Activated CD4-positive, alpha-beta T cell treated with anti-CD3 and anti-CD28 coated beads, Interleukin-2, Interleukin-6, amounts not matched to agents 100 ng/mL and 50 ng/mL, durations not matched to agents 16 hours and 8 hours (primary cell): ENCODE measurements around the gene NOL3.
"Not testable (repeated sequence)": the region's sequence is repeated elsewhere in the genome, so short reads cannot be mapped to it uniquely, and the experiment has no call there.

Experiments used
- DNase-seq: peaks from one replicate; pipeline ENCODE4 v3.0.0-alpha.2; 2020

The NOL3 gene

DNA sequence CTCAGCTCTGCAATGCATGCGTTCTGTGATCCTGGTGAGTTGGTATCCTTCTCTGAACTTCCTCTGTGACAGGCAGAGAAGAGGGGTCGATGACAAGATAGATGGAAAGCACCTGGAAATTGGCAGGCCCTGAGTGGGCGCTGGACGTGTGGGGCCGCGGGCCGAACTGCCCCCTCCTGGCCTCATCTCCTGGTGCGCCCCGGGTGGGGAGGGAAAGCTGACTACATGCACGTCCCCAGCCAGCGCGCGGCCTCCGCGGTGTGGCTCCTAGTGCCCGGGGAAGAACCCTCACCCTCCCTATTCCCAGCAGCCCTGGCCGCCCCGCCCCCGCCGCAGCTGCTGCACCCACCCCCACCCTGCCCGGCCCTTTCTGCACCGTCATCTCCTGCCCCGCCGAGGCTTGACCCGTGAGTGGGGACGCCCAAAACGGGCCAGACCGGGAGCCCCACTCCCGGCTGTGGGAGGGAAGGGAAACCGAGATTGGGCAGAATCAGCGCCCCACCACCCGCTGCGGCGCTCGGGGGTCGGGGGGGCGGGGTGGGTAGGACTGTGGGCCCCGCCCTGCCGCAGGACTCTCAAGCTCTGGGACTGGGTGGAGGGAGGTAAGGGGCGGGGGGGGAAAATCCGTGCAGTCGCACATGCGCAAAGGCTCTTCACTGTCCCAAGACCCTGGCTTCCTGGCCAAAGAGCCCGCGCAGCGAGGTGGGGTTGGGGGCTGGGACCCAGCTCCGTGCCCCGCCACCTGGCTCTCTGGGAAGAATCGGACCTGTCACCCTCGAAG, at the start of gene NOL3:
Gene NOL3, plus strand, starts transcription at position 371 of the 781 bp plus-strand sequence.
- DNase-seq: peak; percentile 71

DNA sequence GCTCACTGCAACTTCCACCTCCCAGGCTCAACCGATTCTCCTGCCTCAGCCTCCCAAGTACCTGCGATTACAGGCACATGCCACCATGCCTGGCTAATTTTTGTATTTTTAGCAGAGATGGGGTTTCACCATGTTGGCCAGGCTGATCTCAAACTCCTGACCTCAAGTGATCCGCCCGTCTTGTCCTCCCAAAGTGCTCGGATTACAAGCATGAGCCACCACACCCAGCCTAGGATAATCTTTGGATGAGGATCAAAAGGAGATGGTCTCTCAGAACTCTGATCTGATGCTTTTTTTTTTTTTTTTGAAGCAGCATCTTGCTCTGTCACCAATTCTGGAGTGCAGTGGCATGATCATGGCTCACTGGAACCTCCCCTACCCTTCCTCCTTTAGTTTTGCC, 47.5 kb upstream of the NOL3 start:
- DNase-seq: not testable (repeated sequence)

DNA sequence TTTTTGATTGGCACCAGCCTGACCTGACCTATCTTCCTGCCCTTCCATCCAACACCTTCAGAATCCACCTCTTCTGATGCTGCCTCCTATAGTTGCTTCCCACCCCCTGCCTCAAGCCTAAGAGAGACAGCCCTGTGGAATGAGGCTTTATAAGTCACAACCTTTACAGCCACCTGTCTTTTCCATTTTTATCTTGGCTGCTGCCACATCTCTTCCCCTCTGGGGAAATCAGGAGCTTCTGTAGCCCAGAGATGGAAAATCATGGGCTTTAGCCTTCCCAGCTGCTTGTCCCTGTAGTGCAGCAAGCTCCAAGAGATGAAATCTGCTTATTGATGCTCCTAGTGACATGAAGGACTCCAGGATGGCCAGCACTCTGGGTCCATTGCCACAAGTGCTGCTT, 41.9 kb upstream of the NOL3 start:
- DNase-seq: no peak

DNA sequence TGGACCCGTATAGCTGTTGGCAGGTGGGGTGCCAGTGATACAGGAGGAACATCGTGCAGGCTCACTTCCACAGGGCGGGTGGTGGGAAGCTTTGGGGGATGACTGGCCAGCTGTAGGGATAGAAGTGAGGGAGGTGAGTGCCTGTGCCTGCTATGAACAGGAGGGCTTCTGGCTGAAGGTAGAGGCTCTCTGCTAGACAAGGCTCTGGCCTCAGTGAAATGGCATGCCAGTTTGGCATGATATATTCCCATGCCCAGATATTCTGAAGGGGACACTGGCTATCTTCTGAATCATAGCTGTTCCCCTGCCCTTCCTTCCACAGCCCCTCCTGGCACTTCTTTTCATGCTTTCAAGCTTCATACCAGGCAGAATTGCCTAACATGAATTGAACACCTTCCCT, 41.5 kb upstream of the NOL3 start:
- DNase-seq: no peak

DNA sequence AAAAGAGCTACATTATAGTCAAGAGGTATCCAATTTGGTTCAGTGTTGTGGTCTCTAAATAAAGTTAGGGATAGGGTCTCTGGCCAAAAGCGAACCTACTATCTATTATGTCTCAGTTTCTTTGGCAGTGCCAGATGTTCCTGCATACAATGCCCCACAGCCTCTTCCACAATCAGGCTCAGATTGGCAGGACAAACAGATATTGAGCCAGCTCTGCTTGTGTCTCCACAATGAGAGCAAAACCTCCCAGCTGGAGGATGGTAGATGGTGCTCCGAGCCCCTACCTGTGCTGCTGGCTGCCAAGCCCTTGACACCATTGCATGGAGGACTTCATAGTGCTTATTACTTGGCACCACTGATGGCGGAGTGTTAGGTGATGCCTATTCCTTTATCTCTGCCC, 40.9 kb upstream of the NOL3 start:
- DNase-seq: no peak

DNA sequence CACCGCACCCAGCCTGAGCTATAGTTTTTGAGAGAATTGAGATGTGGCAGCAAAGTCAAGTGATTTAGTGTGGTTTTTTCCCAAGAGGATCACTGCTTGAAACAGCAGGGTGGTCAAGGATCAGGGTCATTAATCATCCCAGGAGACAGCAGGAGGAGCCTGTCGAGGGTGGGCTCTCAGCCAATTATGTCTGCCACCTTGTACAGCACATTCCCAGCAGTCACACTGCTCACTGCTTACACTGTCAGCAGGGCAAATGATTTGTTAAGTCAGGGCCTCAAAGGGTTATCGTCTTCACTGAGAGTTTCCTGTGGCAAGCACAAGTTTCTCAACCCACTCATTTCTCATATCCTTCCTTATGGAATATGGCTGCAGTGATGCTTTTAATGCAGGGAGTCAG, 32.7 kb upstream of the NOL3 start:
- no peak for DNase-seq

DNA sequence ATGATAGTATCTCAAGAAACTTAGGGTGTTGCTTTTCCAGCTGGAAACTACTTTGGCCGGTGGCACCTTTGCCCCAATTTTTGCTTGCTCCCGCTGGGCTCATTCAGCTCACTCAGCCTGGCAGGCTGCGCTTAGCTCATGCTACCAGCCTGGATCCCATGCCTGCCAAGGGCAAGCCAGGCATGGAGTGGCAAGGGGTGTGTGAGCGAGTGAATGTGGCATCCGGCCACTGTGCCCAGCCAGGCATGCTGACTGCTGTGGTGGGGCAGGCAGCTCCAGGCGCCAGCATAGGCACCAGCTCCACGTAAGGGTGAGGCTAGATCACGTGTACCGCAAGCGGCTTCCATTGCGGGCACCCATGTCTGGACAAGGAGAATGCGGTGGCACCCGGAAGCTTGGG, 28.9 kb upstream of the NOL3 start:
- no peak for DNase-seq

DNA sequence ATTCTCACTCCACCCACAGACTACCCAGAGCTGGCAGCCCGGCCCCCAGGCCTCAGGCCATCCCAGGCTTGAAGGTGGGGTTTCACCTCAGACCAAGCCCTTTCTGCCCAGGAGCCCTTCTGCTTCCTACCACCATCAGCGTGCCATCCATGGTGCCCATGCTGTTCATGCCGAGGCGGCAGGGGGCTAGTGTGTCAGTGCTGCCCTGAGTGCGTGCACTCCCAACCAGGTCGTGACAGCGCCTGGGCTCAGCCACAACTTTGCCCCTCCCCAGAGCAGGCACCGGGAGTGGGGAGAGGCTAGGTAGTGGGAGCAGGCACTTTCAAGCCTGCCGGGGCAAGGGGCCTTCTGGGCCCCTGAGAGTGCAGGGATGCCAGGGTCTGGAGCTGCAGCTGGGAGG, 28.0 kb upstream of the NOL3 start:
- DNase-seq: no peak

DNA sequence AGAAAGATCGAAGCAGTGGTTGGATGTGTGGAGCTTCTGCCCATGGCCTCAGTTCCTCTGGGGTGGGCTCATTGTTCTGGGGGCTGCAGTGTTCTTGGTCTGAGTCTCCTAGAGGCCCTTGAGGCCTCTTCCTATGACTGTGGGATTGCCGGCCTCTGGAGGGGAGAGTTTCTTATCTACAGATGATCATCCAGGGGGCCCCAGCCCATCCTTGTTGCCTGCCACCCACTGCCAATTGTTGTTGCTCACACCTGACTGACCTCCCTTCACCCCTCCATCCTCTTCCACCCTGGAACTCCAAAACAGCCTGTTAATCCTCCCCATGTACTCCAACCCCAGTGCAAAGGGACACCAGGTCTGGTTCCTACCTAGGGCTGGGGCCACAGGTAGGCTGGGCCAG, 25.4 kb upstream of the NOL3 start:
- no peak for DNase-seq

DNA sequence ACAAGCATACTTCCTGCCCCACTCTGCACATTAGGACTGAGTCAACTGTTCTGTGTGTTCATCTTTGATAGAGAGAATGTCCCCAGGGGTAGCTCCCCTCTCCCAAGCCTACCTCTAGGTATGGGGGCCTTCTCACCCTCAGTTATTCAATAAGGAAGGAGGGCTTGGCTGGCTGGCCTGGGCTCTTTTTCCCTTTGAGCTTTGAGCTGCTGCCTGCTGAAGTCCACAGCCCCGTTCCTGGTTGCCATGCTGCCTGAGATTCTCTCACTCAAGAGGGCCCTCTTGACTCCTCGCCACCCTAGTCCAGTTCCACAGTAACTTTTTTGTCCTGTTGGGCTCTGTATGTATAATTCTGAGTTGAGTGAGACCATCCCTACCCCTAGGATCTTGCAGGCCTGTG, 24.6 kb upstream of the NOL3 start:
- DNase-seq: no peak

DNA sequence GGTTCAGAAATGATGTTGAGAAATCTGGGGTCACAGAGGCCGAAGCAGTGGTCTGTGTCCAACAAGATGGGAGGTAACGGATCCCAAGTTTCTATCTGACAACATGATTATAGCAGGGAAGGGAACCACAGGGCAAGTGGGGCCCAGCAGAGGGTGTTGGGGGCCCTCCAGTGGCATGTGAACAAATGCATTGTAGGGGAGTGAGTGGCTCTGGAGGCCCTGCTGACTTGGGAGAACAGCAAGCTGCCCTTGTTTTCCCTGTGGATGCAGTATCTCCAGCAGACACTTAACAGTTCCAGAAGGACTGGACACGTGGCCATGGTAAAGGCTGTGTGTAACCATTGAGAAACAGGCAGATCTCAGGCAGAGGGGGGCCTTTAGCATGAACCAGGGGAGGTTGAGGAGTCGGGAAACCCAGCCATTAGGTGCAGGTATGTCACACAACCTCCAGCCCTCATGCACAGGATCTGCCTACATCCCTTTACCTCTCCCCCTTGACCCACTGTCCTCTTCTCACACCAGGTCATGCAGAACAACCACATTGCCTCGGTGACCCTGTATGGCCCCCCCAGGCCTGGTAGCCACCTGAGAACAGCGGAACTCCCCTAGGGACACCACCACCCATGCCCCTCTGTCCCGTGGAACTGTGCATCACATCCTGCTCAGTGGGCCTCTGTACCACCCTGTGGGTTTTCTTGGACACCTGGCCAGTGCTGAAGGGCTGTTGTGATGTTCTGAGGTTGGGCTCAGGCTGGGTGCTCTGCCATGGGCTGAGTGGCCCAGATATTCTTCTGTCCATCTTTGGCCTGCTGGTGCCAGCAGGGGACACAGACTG, 23.6 kb upstream of the NOL3 start:
- no peak for DNase-seq

DNA sequence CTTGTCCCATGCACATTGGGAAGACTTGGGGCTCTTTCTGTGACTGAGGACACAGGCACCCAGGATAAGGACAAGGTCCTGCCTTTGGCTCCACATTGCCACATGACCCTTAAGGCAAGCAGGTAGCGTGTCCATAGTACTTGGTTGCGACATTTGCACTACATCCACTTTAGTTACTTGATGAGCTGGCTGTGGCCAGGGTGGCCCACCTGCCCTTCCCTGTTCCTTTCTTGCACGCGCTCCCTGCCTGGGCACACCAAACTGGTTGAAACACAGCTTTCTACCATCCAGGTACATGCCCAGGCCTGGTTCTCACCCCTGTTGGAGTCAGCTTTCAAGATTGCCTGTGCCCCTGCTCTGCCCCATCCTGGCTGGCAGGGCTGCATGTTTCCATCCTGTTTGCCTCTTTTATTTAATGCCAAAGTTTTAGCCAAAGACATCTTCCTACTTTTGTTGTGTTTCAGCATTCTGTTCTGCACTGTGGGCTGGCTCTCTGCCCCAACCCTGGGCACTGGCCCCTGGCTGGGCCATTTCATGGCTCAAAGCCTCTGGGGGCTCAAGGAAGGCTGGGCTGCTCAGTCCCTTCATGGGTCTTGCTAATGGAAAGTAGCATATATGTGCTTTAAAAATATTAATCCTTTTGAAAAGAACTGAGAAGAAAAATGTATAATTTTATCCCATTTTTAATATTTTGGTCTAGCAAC, 22.7 kb upstream of the NOL3 start:
- no peak for DNase-seq

DNA sequence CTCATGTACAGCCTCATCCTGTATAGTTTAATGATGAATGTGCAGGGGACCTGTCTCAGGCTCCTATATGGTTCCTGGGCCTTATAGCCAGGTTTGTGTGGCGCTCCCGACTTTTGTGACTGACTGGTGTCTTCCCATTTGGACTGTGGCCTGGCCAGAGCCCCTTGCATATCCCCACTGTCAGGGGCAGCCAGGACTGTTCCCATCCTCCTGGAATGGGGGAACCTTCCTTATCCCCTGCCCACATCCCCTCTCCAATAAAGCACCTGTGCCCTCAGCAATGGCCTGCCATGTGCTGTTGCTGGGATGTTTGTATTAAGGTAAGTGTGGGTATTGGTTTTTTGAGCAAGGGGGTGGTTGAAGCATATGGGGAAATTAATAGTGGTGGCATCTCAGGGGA, 22.1 kb upstream of the NOL3 start:
- no peak for DNase-seq

DNA sequence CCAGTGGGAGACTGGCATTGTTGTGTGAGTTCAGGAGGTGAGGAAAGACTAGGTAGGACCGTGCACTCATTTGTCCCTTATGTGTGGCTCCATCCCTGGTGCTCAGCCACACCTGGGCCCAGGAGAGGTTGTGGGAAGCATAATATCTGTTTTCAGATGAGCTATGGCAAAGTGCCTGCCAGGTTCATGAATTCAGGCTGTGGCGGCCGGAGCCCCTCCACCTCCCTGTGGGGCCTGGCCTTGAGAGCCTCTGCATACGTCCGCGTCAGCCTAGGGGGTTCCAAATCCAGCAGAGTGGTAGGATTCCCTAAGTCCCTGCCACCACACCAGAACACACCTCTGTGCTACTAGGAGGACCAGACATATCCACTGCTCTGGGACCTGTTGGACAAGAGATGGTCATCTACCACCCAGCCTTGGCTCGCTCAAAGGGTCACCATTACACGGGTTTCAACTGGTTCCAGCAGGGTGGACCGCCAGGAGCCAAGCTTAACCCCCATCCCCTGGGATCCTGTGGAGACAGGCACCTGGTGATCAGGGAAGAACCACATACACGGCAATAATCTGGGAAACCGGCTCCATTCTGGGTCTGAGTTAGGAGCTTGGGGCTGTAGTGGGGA, 21.6 kb upstream of the NOL3 start:
- no peak for DNase-seq

DNA sequence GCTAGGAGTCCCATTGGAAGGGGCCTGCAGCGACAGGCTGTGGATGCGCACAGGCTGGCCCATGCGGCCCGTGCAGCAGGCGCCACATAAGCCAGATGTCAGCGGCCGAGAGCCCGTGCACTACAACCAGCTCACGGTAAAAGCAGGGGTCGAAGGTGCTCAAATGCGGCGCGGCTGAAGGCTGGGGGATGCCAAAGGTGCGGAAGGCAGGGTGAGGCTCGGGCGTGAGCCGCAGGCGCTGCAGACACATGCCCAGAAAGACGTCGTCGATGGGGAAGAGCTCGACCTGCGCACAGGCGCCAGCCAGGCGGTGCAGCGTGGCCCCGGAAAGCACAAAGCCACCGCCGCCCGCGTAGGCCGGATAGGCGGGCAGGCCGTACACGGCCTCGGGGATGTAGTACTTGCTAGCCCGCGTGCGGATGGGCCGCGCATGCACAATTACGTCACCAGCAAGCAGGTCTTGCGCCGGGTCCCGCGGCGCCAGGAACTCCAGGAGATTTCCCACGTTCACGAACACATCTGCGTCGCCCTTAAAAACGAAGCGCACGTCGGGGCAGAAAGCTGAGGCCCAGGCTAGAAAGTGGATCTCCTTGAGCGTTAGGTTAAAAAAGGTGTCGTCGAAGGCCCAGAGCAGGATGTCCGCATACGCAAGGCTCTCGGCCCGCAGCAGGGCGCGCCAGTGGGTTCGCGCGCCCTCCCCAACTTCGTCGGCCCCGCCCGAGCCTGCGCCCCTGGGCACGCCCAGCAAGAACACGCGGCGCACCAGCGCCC, 20.9 kb upstream of the NOL3 start:
- no peak for DNase-seq

DNA sequence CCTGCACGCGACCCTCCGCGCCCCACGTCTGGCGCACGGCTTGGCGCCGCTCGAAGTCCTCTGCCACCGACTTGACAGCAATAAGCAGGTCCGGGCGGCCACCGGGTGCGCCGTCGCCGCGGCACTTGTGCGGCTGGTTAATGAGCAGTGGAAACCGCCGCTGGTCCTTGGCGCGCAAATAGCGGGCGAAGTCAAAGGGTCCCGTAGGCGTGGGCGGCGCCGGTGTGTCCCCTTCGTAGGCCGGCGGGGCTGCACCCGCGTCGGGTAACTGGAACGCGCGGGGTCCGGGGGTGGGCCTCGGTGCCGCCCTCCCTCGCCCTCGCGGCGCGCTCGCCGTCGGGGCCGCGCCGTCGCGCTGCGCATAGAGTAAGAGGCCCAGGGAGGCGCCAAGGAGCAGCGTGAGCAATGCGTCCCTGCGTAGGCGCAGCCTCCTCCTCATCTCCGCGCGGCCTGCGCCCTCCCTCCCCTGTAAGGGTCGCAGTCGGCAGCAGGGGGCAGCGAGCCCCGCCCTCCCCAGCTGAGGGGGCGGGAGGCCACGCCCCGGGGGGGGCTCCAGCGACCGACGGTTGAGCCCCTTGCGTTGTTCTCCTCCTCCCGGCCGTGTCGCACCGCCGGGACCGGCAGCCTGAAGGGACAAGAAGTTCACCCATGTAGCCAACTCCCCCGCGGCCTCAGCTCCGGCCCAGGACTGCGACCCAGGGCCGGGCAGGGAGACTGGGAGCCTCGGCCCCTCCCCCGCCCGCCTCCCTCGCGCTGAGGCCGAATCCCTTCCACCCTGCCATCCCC, 20.1 kb upstream of the NOL3 start:
- peak; percentile 57 for DNase-seq

DNA sequence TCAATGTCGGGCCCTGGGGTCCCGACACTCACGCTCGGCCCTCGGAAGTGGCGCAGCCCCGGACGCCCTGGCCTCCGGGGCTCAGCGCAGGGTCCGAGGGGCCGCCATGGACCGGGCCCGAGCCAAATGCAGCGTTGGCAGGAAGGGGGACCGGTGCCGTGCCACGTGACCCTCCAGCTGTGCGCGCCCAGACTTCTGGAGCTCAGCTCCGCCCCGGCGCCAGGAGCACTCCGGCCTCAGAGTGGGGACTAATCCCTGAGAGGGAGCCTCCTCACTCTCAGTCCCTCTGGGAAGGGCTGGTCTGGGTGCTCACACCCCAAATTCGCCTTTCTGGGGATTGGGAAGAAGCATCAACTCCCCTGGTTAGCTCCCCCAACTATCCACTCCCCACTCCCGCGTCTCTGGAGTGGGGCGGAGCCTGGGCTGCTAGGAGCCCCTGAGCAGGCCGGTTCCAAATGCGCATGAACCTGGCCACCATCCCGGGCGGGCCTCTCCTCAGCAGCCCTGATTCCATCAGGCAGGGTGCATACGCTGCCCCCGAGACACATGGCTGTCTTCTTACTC, 19.4 kb upstream of the NOL3 start, which contains the start of gene B3GNT9:
Gene B3GNT9, minus strand, starts transcription at position 166 of the 564 bp plus-strand sequence. CDS start 513 bp downstream, outside the sequence.
- peak; percentile 54 for DNase-seq

DNA sequence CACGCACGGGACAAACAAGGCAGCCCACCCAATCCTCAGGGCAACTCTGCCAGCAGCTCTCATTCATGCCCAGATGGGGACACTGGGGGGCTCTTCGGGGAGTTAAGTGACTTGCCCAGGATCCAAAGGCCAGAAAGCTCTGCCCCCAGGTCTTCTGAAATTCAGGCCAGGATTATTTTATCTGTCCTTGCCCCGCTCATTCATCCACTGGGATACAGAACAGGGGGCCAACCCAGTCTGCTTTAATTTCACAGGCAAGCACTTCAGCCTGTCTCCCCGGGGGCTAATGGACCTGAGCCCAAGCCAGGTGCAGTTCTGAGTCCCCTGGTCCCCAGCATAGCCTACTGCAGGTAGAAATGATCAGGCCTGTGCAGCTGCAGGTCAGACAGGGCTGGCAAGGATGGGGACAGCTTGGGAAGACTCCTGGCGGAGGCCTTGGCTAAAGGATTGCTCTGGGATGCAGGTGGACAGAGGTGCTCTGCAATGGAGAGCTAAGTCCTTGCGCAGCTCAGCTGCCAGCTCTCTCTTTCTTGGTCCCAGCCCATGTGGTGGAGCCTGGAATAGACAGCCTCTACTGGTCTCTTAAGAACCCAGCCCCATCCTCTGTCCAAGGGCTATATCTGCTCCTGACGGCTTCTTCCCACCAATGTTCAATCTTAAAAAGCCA, 18.8 kb upstream of the NOL3 start:
- DNase-seq: no peak

DNA sequence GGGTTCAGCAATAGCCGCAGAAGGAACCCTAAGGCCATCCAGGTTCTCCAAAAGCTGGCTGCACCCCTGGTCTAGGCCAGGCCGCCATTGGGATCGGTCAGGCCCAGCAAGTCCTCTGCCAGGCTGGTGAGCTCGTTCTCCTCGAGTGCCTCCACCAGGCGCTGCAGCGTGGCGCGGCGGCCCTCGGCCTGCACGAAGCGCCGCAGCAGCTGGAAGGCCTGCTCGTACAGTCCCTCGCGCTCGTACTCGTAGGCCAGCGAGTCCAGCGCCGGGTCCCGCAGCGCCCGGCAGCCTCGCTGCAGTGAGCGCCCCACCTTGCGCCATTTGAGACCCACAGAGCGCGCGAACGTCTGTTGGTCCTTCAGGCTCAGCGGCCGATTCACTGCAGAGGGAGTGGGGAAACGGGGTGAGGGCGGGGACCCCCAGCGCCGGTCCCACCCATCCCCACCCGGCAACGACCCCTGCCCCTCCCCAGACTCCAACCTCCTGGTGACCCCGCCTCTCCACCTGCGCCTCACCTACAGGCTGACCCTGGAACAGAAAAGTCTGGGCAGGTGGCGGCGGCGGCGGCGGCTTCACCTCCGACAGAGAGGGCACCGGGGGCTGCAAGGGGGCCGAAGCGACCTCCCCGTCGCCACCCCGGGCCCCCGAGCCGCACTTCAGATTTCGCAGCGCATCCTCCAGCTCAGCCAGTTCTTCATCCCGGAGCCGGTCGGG, 15.6 kb upstream of the NOL3 start:
- no peak for DNase-seq
